ENCODE results near the gene IGFN1. TPM values are rescaled to one million over a fixed set of nuclear protein-coding genes. Genes with fewer than 3 reads are reported as not detected.

The IGFN1 gene
- total RNA-seq, 1 experiment from 2014 or later = not detected

GRCh38 chr1:201141418-201141817 is 49.2 kb upstream of the IGFN1 start:
- Histone ChIP-seq H3K18ac (ENCODE audit: insufficient read length, low read depth, low read length) (no peak overlapping the region), H3K79me2 (ENCODE audit: insufficient read depth, low read length) (no peaks in the 10 kb centered on the region), H4K8ac (replicated peaks; ENCODE audit: insufficient read length, low read depth, low read length) (no peak overlapping the region), H3K23ac (ENCODE audit: insufficient read length, low read depth, low read length) (no peak overlapping the region), H4K20me1 (ENCODE audit: control insufficient read depth, insufficient read depth, insufficient read length) (no peaks in the 10 kb centered on the region), H3K4ac (ENCODE audit: low read depth, low read length) (no peak overlapping the region), H3K9ac (ENCODE audit: extremely low read depth, insufficient read length, low read length) (no peak overlapping the region), H2BK5ac (ENCODE audit: insufficient read length, low read length) (no peak overlapping the region), H3K79me1 (ENCODE audit: insufficient read depth, low read depth, low read length, poor library complexity, severe bottlenecking) (no peaks in the 10 kb centered on the region), H3K4me1 (ENCODE audit: insufficient read depth, low read length) (no peaks in the 10 kb centered on the region), H3K27ac (ENCODE audit: insufficient read length, low read depth, low read length) (no peak overlapping the region), H2BK12ac (ENCODE audit: insufficient read length, low read depth, low read length) (no peak overlapping the region), H4K91ac (ENCODE audit: insufficient read length, low read depth, low read length) (no peak overlapping the region), H3T11ph (ENCODE audit: low read length) (no peak overlapping the region), H3K4me2 (ENCODE audit: insufficient read depth, insufficient read length, low read length) (no peak overlapping the region), H4K5ac (ENCODE audit: insufficient read length, low read depth, low read length) (no peak overlapping the region), H2AFZ (ENCODE audit: low read length) (no peak overlapping the region), H2AK5ac (ENCODE audit: insufficient read length, low read length) (no peak overlapping the region), H3K56ac (ENCODE audit: insufficient read length, low read depth, low read length) (no peak overlapping the region), H2BK20ac (ENCODE audit: low read depth, low read length, poor library complexity, severe bottlenecking) (no peak overlapping the region), H3K23me2 (ENCODE audit: insufficient read length, low read depth, low read length, poor library complexity, severe bottlenecking) (no peaks in the 10 kb centered on the region), H3K27me3 (ENCODE audit: insufficient read depth, low read length) (no peaks in the 10 kb centered on the region), H3K14ac (ENCODE audit: insufficient read depth, low read length) (no peak overlapping the region), H3K9me3 (ENCODE audit: control insufficient read depth, low read depth, low read length) (no peaks in the 10 kb centered on the region), H2BK15ac (ENCODE audit: low read depth, low read length) (no peak overlapping the region), H2BK120ac (ENCODE audit: low read depth, low read length, poor library complexity, severe bottlenecking) (no peak overlapping the region)
- no peak for TF ChIP-seq CTCF (conservative IDR thresholded peaks at IDR 0.05)
- Mint-ChIP-seq H3K36me3 (ENCODE audit: insufficient read depth in 1 of 3, low read depth in 3 of 3) (peaks cover 44 to 87% (median 85%) of the 10 kb centered on the region in 3 experiments; a peak in 6 of 7 replicates), H3K4me3 (no peak overlapping the region), H3K27me3 (ENCODE audit: low read depth) (no peaks in the 10 kb centered on the region), H3K27ac (no peak overlapping the region), H3K9me3 (no peaks in the 10 kb centered on the region), H3K4me1 (no peaks in the 10 kb centered on the region)
- DNase-seq = no peak
- no CpG with 5 or more reads among the region's 5 CpGs for WGBS (ENCODE audit: extremely low coverage, insufficient read length, low lambda C conversion rate)
